Fibroblast of mammary gland (primary cell): ENCODE data around the gene C1orf21.

Experiments used
- DNase-seq: peaks from one replicate; pipeline ENCODE4 v3.0.0-alpha.2; 2010; ENCODE audit warnings: low read depth
- H3K4me3 ChIP-seq: 2 replicates; pipeline ENCODE4 v1.5.1; 2011; ENCODE audit warnings: low read depth, mild to moderate bottlenecking, low read length, moderate library complexity; ENCODE audit not compliant: control insufficient read depth
- TF ChIP-seq, protein P1 (sequence below): conservative IDR thresholded peaks from 2 replicates; pipeline ENCODE4 v1.5.1; 2011; ENCODE audit warnings: low read depth, low read length, inconsistent platforms; ENCODE audit not compliant: control insufficient read depth, insufficient read depth

Gene C1orf21

DNA sequence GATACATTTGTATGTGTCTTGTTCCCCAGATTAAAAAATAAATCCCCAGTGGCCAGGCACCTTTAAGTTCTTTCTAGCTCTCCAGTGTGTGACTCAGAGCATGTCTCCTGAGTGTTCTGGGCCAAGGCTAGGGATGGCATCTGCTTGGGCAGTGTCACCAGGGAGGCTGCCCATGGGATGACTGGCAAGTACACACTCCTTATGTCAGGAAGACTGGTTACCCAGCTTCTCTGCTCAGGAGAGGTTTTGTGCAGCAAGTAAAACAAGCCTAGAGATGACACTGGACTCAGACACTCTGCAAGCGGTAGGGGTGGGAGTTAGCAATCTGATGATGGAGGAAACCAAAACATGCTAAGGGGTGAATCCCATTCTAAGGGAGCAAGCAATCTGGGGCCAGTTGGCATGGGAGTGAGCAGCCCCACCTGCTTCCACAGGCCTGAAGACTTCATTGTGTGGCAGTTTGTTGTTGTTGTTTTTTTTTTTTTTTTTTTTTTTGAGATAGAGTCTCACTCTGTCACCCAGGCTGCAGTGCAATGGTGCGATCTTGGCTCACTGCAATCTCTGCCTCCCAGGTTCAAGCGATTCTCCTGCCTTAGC lies 230.7 kb downstream of the C1orf21 start:
- H3K4me3 ChIP-seq, result no peak overlapping the region

DNA sequence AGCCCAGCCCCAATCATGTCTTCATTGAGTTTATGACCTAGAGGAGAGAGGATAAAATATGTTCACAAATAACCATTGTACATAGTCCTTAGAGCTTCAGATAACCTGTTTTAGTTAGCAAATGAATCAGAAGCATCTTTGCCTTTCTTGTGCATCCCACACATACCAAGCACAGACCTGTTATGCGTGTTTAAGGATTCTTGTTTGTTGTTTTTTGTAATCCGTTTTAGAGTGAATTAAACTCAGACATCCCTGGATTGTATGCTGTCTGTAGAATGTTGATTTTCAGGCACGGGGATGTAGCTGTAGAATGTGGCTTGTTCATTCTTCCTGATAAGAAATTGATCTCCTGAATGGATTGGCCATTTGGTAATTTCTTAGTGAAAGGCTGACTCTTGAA lies 232.0 kb downstream of the C1orf21 start:
- H3K4me3 ChIP-seq, result no peak overlapping the region

More for the DNA sequence above, 230.7 kb downstream of the C1orf21 start:
- TF ChIP-seq, protein P1, sequence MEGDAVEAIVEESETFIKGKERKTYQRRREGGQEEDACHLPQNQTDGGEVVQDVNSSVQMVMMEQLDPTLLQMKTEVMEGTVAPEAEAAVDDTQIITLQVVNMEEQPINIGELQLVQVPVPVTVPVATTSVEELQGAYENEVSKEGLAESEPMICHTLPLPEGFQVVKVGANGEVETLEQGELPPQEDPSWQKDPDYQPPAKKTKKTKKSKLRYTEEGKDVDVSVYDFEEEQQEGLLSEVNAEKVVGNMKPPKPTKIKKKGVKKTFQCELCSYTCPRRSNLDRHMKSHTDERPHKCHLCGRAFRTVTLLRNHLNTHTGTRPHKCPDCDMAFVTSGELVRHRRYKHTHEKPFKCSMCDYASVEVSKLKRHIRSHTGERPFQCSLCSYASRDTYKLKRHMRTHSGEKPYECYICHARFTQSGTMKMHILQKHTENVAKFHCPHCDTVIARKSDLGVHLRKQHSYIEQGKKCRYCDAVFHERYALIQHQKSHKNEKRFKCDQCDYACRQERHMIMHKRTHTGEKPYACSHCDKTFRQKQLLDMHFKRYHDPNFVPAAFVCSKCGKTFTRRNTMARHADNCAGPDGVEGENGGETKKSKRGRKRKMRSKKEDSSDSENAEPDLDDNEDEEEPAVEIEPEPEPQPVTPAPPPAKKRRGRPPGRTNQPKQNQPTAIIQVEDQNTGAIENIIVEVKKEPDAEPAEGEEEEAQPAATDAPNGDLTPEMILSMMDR, result no peak
- DNase-seq, result no peak

DNA sequence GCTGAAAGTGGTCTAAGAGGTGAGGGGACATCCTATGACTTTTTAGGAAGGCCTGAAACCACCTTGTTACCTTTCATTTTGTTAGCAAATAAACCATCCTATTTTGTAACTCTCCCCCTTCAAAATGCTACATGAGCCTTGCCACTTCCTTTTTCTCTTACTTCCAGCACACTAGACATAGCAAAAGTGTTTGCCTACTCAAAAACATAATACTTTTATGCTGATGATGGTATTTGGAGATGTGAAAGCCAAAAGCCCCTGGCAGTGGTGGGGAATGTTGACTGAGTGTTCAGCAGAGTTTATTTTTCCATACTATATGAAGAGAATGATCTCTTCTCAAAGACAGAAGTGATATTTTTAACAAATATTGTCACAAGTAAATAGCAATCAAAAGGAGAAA lies 233.6 kb downstream of the C1orf21 start:
- no peak for DNase-seq
- H3K4me3 ChIP-seq, result no peak overlapping the region
- TF ChIP-seq, protein P1, result no peak

More for the DNA sequence above, 232.0 kb downstream of the C1orf21 start:
- no peak for DNase-seq
- TF ChIP-seq, protein P1, result no peak

DNA sequence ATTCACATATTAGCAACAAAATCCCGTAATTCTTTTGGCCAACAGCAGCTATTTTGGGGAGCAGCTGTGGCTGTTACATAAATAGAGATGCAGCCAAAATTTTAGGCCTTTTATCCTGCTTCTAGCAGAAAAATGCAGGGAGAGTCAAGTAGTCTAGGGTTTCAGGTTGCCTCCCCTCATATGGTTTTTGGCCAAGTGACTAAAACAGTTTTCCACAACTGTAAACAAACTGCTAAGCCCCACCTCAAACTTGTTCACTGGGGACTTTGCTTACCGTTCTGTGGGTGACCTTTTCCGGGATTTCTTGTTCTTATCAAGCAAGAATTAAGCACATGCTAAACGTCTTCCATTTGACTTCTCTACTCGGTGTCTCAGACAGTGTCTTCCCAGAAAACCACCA lies 234.4 kb downstream of the C1orf21 start:
- peak; percentile 90 for DNase-seq
- TF ChIP-seq, protein P1, result no peak
- H3K4me3 ChIP-seq, result no peak overlapping the region

DNA sequence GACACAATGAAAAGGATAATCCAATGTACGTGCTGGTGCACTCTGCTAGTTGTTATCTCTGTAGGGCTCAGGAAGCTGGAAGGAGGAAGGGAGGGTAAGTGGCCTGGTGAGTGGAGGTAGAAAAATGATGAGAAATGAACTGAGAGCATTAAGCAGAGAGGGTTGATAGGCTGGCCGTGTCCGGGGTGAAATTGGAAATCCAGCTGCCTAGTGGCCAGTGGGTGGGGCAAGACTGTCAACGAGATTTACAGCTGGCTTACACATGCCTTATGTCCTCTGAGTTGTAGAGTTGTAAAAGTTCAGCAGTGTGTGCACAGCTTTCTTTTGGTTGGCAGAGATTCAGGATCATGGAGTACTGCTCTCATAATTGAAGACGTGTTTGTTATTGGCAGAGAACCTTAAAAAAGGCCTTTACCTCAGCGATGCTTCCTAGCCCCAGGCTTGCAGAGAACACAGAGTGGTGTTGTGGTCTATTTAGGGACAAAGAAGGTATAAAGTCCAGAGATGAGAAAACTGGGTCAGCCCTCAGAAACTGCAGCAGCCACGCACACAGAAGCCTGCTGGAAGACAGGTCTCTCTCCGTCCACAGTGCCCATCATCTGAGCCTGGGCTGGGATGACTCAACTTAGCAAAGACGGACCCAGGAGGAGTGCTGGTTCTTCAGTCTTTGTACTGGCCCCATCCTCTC lies 235.5 kb downstream of the C1orf21 start:
- TF ChIP-seq, protein P1, result no peak
- no peak overlapping the region for H3K4me3 ChIP-seq
- peak; percentile 99 for DNase-seq

DNA sequence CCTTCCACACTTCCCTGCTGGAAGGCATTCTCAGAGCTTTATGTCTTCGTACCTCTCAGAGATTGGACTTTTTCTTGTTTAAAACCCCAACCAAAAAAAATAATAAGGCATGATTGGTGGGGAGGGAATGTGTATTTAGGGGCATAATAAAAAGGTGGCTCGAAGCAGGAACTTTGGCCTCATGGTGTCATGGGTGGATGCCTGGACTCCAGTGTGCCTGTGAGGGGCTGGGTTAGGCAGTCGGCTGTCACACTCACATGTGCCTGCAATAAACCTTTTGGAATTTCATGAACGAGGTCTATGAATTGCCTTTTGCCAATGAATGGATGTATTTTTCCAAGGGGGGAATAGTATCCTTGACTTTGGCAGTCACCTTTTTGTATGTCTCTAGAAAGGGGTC lies 236.6 kb downstream of the C1orf21 start:
- DNase-seq, result no peak
- no peak overlapping the region for H3K4me3 ChIP-seq
- TF ChIP-seq, protein P1, result no peak
